ENCODE measurements around the gene CHCHD3. TPM values are rescaled to one million over a fixed set of nuclear protein-coding genes. Genes with fewer than 3 reads are reported as not detected.

The CHCHD3 gene
- polyA plus RNA-seq, 1 donor (not counting 4 experiments of a cell fraction or from before 2014, with no cell fraction given) = 59.2 TPM

- Histone ChIP-seq H3K4me3 (ENCODE audit: control insufficient read depth in 2 of 3, extremely low read depth in 1 of 3, insufficient read depth in 2 of 3, low read depth in 1 of 3, low read length in 3 of 3) (no peak overlapping the region), H3K9me1 (ENCODE audit: control insufficient read depth, extremely low read depth, insufficient read depth, low read length) (no peaks in the 10 kb centered on the region), H3K36me3 (ENCODE audit: control insufficient read depth in 2 of 2, extremely low read depth in 1 of 2, insufficient read depth in 2 of 2, low read length in 2 of 2) (peaks cover 0 to 2% of the 10 kb centered on the region in 2 experiments), H3K27ac (ENCODE audit: control insufficient read depth, insufficient read depth, low read length) (no peak overlapping the region), H2AFZ (ENCODE audit: control insufficient read depth, low read length) (no peak overlapping the region), H3K9ac (ENCODE audit: control insufficient read depth, extremely low read depth, insufficient read depth, low read length) (no peak overlapping the region), H3K9me3 (ENCODE audit: control insufficient read depth, low read depth, low read length) (no peaks in the 10 kb centered on the region), H4K20me1 (ENCODE audit: control insufficient read depth, extremely low read depth, insufficient read depth, low read length) (no peaks in the 10 kb centered on the region), H3K27me3 (ENCODE audit: control insufficient read depth, extremely low read depth, insufficient read depth, low read length) (peaks cover 3% of the 10 kb centered on the region), H3K79me2 (ENCODE audit: control insufficient read depth, insufficient read depth, low read length) (no peaks in the 10 kb centered on the region), H3K4me1 (ENCODE audit: control insufficient read depth, extremely low read depth, insufficient read depth, low read length) (peaks cover 9% of the 10 kb centered on the region), H3K4me2 (ENCODE audit: control insufficient read depth, extremely low read depth, insufficient read depth, low read depth, low read length) (no peak overlapping the region)
- DNase-seq (ENCODE audit: low read depth, low spot score) = no peak
- TF ChIP-seq, protein P1, sequence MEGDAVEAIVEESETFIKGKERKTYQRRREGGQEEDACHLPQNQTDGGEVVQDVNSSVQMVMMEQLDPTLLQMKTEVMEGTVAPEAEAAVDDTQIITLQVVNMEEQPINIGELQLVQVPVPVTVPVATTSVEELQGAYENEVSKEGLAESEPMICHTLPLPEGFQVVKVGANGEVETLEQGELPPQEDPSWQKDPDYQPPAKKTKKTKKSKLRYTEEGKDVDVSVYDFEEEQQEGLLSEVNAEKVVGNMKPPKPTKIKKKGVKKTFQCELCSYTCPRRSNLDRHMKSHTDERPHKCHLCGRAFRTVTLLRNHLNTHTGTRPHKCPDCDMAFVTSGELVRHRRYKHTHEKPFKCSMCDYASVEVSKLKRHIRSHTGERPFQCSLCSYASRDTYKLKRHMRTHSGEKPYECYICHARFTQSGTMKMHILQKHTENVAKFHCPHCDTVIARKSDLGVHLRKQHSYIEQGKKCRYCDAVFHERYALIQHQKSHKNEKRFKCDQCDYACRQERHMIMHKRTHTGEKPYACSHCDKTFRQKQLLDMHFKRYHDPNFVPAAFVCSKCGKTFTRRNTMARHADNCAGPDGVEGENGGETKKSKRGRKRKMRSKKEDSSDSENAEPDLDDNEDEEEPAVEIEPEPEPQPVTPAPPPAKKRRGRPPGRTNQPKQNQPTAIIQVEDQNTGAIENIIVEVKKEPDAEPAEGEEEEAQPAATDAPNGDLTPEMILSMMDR (optimal IDR thresholded peaks at IDR 0.05 in 1 of 3, IDR thresholded peaks at IDR 0.05 in 1 of 3, conservative IDR thresholded peaks at IDR 0.05 in 1 of 3; ENCODE audit: extremely low read depth in 1 of 3, insufficient read depth in 2 of 3, low read length in 3 of 3) = no peak
- no peak for TF ChIP-seq EZH2 (IDR thresholded peaks at IDR 0.05; ENCODE audit: low read length)
- FAIRE-seq = no peak
- dilution Hi-C loops (cut with MboI; ENCODE audit: extremely low pct_ligation_motif_present, low sequenced_read_pairs) = no loop called here
Observed at GRCh38 chr7:132780822-132781221, 301.1 kb downstream of the CHCHD3 start.

DNA sequence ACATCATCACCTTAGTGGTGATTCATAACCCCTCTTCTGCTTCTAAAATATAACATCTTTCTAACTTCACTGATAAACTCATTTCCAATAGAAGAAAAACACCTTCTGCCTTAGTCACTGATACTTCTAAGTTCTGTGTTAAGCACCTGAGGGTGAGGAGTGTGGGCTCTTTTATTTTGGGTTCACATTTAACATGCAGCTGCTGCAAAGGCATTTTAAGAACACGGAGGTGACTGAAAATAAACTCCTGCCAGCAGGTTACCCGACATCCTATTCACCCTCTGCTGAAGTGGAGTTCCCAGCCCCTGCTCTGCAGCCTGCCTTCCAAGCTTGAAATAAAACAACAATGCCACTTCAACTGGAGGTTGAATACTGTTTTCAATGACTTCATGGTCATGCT, 302.7 kb downstream of the CHCHD3 start:
- Histone ChIP-seq H3K4me1 (ENCODE audit: control insufficient read depth, extremely low read depth, insufficient read depth, low read length) (peaks cover 7% of the 10 kb centered on the region), H3K27me3 (ENCODE audit: control insufficient read depth, extremely low read depth, insufficient read depth, low read length) (peaks cover 3% of the 10 kb centered on the region), H3K9me1 (ENCODE audit: control insufficient read depth, extremely low read depth, insufficient read depth, low read length) (no peaks in the 10 kb centered on the region), H3K9ac (ENCODE audit: control insufficient read depth, extremely low read depth, insufficient read depth, low read length) (no peak overlapping the region), H3K9me3 (ENCODE audit: control insufficient read depth, low read depth, low read length) (no peaks in the 10 kb centered on the region), H3K27ac (ENCODE audit: control insufficient read depth, insufficient read depth, low read length) (no peak overlapping the region), H2AFZ (ENCODE audit: control insufficient read depth, low read length) (no peak overlapping the region), H3K79me2 (ENCODE audit: control insufficient read depth, insufficient read depth, low read length) (no peaks in the 10 kb centered on the region), H3K4me3 (ENCODE audit: control insufficient read depth in 2 of 3, extremely low read depth in 1 of 3, insufficient read depth in 2 of 3, low read depth in 1 of 3, low read length in 3 of 3) (no peak overlapping the region), H3K36me3 (ENCODE audit: control insufficient read depth in 2 of 2, extremely low read depth in 1 of 2, insufficient read depth in 2 of 2, low read length in 2 of 2) (peaks cover 0 to 2% of the 10 kb centered on the region in 2 experiments), H4K20me1 (ENCODE audit: control insufficient read depth, extremely low read depth, insufficient read depth, low read length) (no peaks in the 10 kb centered on the region), H3K4me2 (ENCODE audit: control insufficient read depth, extremely low read depth, insufficient read depth, low read depth, low read length) (no peak overlapping the region)
- FAIRE-seq (no peak), DNase-seq (ENCODE audit: low read depth, low spot score) (no peak)
- dilution Hi-C loops (cut with MboI; ENCODE audit: extremely low pct_ligation_motif_present, low sequenced_read_pairs) = no loop called here
- TF ChIP-seq, protein P1 (optimal IDR thresholded peaks at IDR 0.05 in 1 of 3, IDR thresholded peaks at IDR 0.05 in 1 of 3, conservative IDR thresholded peaks at IDR 0.05 in 1 of 3; ENCODE audit: extremely low read depth in 1 of 3, insufficient read depth in 2 of 3, low read length in 3 of 3) = no peak
- TF ChIP-seq EZH2 (IDR thresholded peaks at IDR 0.05; ENCODE audit: low read length) = no peak
